Measurements from ENCODE around the gene EZH2. TPM values are rescaled to one million over a fixed set of nuclear protein-coding genes. Genes with fewer than 3 reads are reported as not detected.

Gene EZH2
- total RNA-seq, 2 experiments from 2014 or later, result 102 to 103 TPM

- DNase-seq, result no peak
- H3K4me1 Mint-ChIP-seq (ENCODE audit: low read depth), result no peaks in the 10 kb centered on the region
- CTCF ChIA-PET, result interaction anchor here (1.1 kb wide), 2 partner anchors 35 to 246 kb away, joined by 3 read pairs; no protein-coding TSS in a partner anchor
- no peaks in the 10 kb centered on the region for H3K9me3 Mint-ChIP-seq
- POLR2A ChIA-PET, result no interaction called here
- no peak overlapping the region for H3K27ac Mint-ChIP-seq
- intact Hi-C loops (cut with micrococcal nuclease), result no loop called here
- no peak overlapping the region for H3K4me3 Mint-ChIP-seq
- H3K27me3 Mint-ChIP-seq, result no peaks in the 10 kb centered on the region
- H3K36me3 Mint-ChIP-seq, result peaks cover 65% of the 10 kb centered on the region
These were observed 62.7 kb downstream of the EZH2 start for GRCh38 chr7:148821422-148821821.

- POLR2A ChIA-PET, result no interaction called here
- CTCF ChIA-PET, result interaction anchor here (0.7 to 4.9 kb wide), 3 partner anchors 64 to 186 kb away, joined by 3 to 13 read pairs (median 3); partner anchors contain the start of gene EZH2
- intact Hi-C loops (cut with micrococcal nuclease), result no loop called here
- no peak for DNase-seq
- no peak overlapping the region for H3K4me3 Mint-ChIP-seq
- H3K9me3 Mint-ChIP-seq, result no peaks in the 10 kb centered on the region
- H3K4me1 Mint-ChIP-seq (ENCODE audit: low read depth), result no peaks in the 10 kb centered on the region
- H3K36me3 Mint-ChIP-seq, result peaks cover 61% of the 10 kb centered on the region
- no peak overlapping the region for H3K27ac Mint-ChIP-seq
- no peaks in the 10 kb centered on the region for H3K27me3 Mint-ChIP-seq
These were observed 64.3 kb downstream of the EZH2 start for GRCh38 chr7:148819697-148820360.

GRCh38 chr7:148815612-148816011 is 68.5 kb downstream of the EZH2 start:
- ChIA-PET POLR2A (no interaction called here), CTCF (interaction anchor here (1.0 to 4.9 kb wide), 3 partner anchors 20 to 148 kb away, joined by 3 to 13 read pairs (median 5); no protein-coding TSS in a partner anchor)
- Mint-ChIP-seq H3K4me1 (ENCODE audit: low read depth) (no peaks in the 10 kb centered on the region), H3K9me3 (no peaks in the 10 kb centered on the region), H3K27me3 (no peaks in the 10 kb centered on the region), H3K4me3 (no peak overlapping the region), H3K27ac (no peak overlapping the region), H3K36me3 (peaks cover 69% of the 10 kb centered on the region)
- intact Hi-C loops (cut with micrococcal nuclease), result no loop called here
- no peak for DNase-seq

- Mint-ChIP-seq H3K4me1 (ENCODE audit: low read depth) (no peaks in the 10 kb centered on the region), H3K27me3 (no peaks in the 10 kb centered on the region), H3K9me3 (no peaks in the 10 kb centered on the region), H3K36me3 (peaks cover 70% of the 10 kb centered on the region), H3K4me3 (no peak overlapping the region), H3K27ac (no peak overlapping the region)
- no peak for DNase-seq
- intact Hi-C loops (cut with micrococcal nuclease), result no loop called here
- CTCF ChIA-PET, result interaction anchor here (1.0 to 4.9 kb wide), 2 partner anchors 41 to 149 kb away, joined by 3 to 13 read pairs; no protein-coding TSS in a partner anchor
- POLR2A ChIA-PET, result interaction anchor here (1.3 kb wide), 1 partner anchor 126 kb away, joined by 3 read pairs; no protein-coding TSS in a partner anchor
These were observed 69.0 kb downstream of the EZH2 start for GRCh38 chr7:148814922-148815559.

GRCh38 chr7:148813890-148814289 is 70.2 kb downstream of the EZH2 start:
- ChIA-PET CTCF (interaction anchor here (1.0 kb wide), 1 partner anchor 193 kb away, joined by 3 read pairs; no protein-coding TSS in a partner anchor), POLR2A (interaction anchor here (0.6 to 1.3 kb wide), 2 partner anchors 41 to 127 kb away, joined by 3 to 4 read pairs; no protein-coding TSS in a partner anchor)
- peaks cover 74% of the 10 kb centered on the region for H3K36me3 Mint-ChIP-seq
- no peaks in the 10 kb centered on the region for H3K4me1 Mint-ChIP-seq (ENCODE audit: low read depth)
- H3K27me3 Mint-ChIP-seq, result no peaks in the 10 kb centered on the region
- no peak for DNase-seq
- no peaks in the 10 kb centered on the region for H3K9me3 Mint-ChIP-seq
- intact Hi-C loops (cut with micrococcal nuclease), result no loop called here
- no peak overlapping the region for H3K4me3 Mint-ChIP-seq
- no peak overlapping the region for H3K27ac Mint-ChIP-seq

GRCh38 chr7:148811892-148812291 is 72.2 kb downstream of the EZH2 start:
- Mint-ChIP-seq H3K9me3 (no peaks in the 10 kb centered on the region), H3K4me1 (ENCODE audit: low read depth) (peaks cover 6% of the 10 kb centered on the region), H3K27ac (no peak overlapping the region), H3K4me3 (no peak overlapping the region), H3K36me3 (peaks cover 63% of the 10 kb centered on the region), H3K27me3 (no peaks in the 10 kb centered on the region)
- intact Hi-C loops (cut with micrococcal nuclease), result no loop called here
- POLR2A ChIA-PET, result no interaction called here
- DNase-seq, result no peak
- CTCF ChIA-PET, result interaction anchor here (0.6 kb wide), 1 partner anchor 151 kb away, joined by 3 read pairs; no protein-coding TSS in a partner anchor

GRCh38 chr7:148809856-148810255 is 74.2 kb downstream of the EZH2 start:
- no peak overlapping the region for H3K4me3 Mint-ChIP-seq
- H3K4me1 Mint-ChIP-seq (ENCODE audit: low read depth), result peaks cover 6% of the 10 kb centered on the region
- intact Hi-C loops (cut with micrococcal nuclease), result loop anchor here (5.0 kb wide), 1 partner anchor 152 kb away; no protein-coding TSS in a partner anchor
- no peaks in the 10 kb centered on the region for H3K27me3 Mint-ChIP-seq
- H3K36me3 Mint-ChIP-seq, result peaks cover 60% of the 10 kb centered on the region
- DNase-seq, result no peak
- no peaks in the 10 kb centered on the region for H3K9me3 Mint-ChIP-seq
- ChIA-PET POLR2A (no interaction called here), CTCF (interaction anchor here (1.0 kb wide), 1 partner anchor 153 kb away, joined by 3 read pairs; no protein-coding TSS in a partner anchor)
- no peak overlapping the region for H3K27ac Mint-ChIP-seq

GRCh38 chr7:148807436-148807835 is 76.7 kb downstream of the EZH2 start:
- H3K36me3 Mint-ChIP-seq, result peaks cover 43% of the 10 kb centered on the region
- ChIA-PET POLR2A (no interaction called here), CTCF (interaction anchor here (1.1 kb wide), 1 partner anchor 159 kb away, joined by 3 read pairs; no protein-coding TSS in a partner anchor)
- intact Hi-C loops (cut with micrococcal nuclease), result loop anchor here (5.0 kb wide), 1 partner anchor 155 kb away; no protein-coding TSS in a partner anchor
- DNase-seq, result no peak
- no peak overlapping the region for H3K4me3 Mint-ChIP-seq
- peaks cover 6% of the 10 kb centered on the region for H3K4me1 Mint-ChIP-seq (ENCODE audit: low read depth)
- H3K27ac Mint-ChIP-seq, result peak overlapping the region; percentile 49
- no peaks in the 10 kb centered on the region for H3K9me3 Mint-ChIP-seq
- H3K27me3 Mint-ChIP-seq, result no peaks in the 10 kb centered on the region

- no peak overlapping the region for H3K27ac Mint-ChIP-seq
- ChIA-PET CTCF (interaction anchor here (1.2 kb wide), 1 partner anchor 160 kb away, joined by 3 read pairs; no protein-coding TSS in a partner anchor), POLR2A (interaction anchor here (0.6 kb wide), 1 partner anchor 60 kb away, joined by 3 read pairs; no protein-coding TSS in a partner anchor)
- peaks cover 6% of the 10 kb centered on the region for H3K4me1 Mint-ChIP-seq (ENCODE audit: low read depth)
- no peaks in the 10 kb centered on the region for H3K9me3 Mint-ChIP-seq
- peaks cover 44% of the 10 kb centered on the region for H3K36me3 Mint-ChIP-seq
- H3K4me3 Mint-ChIP-seq, result peak overlapping the region; percentile 6
- H3K27me3 Mint-ChIP-seq, result no peaks in the 10 kb centered on the region
- no peak for DNase-seq
- intact Hi-C loops (cut with micrococcal nuclease), result loop anchor here (5.0 kb wide), 1 partner anchor 156 kb away; no protein-coding TSS in a partner anchor
These were observed 77.9 kb downstream of the EZH2 start for GRCh38 chr7:148806187-148806586.

GRCh38 chr7:148804343-148805235 is 79.5 kb downstream of the EZH2 start:
- H3K4me3 Mint-ChIP-seq, result no peak overlapping the region
- peaks cover 6% of the 10 kb centered on the region for H3K4me1 Mint-ChIP-seq (ENCODE audit: low read depth)
- DNase-seq, result no peak
- peak overlapping the region; percentile 4 for H3K27ac Mint-ChIP-seq
- H3K27me3 Mint-ChIP-seq, result no peaks in the 10 kb centered on the region
- ChIA-PET POLR2A (no interaction called here), CTCF (interaction anchor here (1.0 kb wide), 1 partner anchor 162 kb away, joined by 3 read pairs; no protein-coding TSS in a partner anchor)
- no peaks in the 10 kb centered on the region for H3K9me3 Mint-ChIP-seq
- intact Hi-C loops (cut with micrococcal nuclease), result loop anchor here (5.0 kb wide), 1 partner anchor 158 kb away; no protein-coding TSS in a partner anchor
- H3K36me3 Mint-ChIP-seq, result peaks cover 45% of the 10 kb centered on the region

GRCh38 chr7:148803094-148803493 is 81.0 kb downstream of the EZH2 start:
- no peak overlapping the region for H3K4me3 Mint-ChIP-seq
- H3K36me3 Mint-ChIP-seq, result peaks cover 51% of the 10 kb centered on the region
- H3K4me1 Mint-ChIP-seq (ENCODE audit: low read depth), result peaks cover 6% of the 10 kb centered on the region
- intact Hi-C loops (cut with micrococcal nuclease), result no loop called here
- no peak for DNase-seq
- H3K27ac Mint-ChIP-seq, result no peak overlapping the region
- no peaks in the 10 kb centered on the region for H3K9me3 Mint-ChIP-seq
- CTCF ChIA-PET, result interaction anchor here (0.6 to 0.7 kb wide), 2 partner anchors 160 to 228 kb away, joined by 3 read pairs; no protein-coding TSS in a partner anchor
- POLR2A ChIA-PET, result no interaction called here
- no peaks in the 10 kb centered on the region for H3K27me3 Mint-ChIP-seq
